H9 (cell line): ENCODE data around the gene TRAF3IP1. TPM values are rescaled to one million over a fixed set of nuclear protein-coding genes. Genes with fewer than 3 reads are reported as not detected.

Experiments used
- DNase-seq: peaks from one replicate; pipeline ENCODE4 v3.0.0-alpha.2; 2017
- H2AFZ ChIP-seq: one replicate; pipeline ENCODE4 v1.6.1; 2013; ENCODE audit warnings: mild to moderate bottlenecking, low read length, control low read depth, moderate library complexity
- H2AK5ac ChIP-seq: 2 replicates; pipeline ENCODE4 v1.6.1; 2013; ENCODE audit warnings: low read length, control low read depth, mixed read lengths; ENCODE audit not compliant: insufficient read length
- H2BK120ac ChIP-seq: one replicate; pipeline ENCODE4 v1.6.1; 2013; ENCODE audit warnings: low read depth, mild to moderate bottlenecking, low read length, control low read depth, inconsistent platforms; ENCODE audit not compliant: poor library complexity, severe bottlenecking
- H2BK12ac ChIP-seq: 2 replicates; pipeline ENCODE4 v1.6.1; 2013; ENCODE audit warnings: low read length, control low read depth, mixed read lengths, low read depth; ENCODE audit not compliant: insufficient read length
- H2BK15ac ChIP-seq: 2 replicates; pipeline ENCODE4 v1.6.1; 2013; ENCODE audit warnings: low read depth, low read length, control low read depth
- H2BK20ac ChIP-seq: one replicate; pipeline ENCODE4 v1.6.1; 2013; ENCODE audit warnings: low read depth, mild to moderate bottlenecking, low read length, control low read depth, inconsistent platforms; ENCODE audit not compliant: poor library complexity, severe bottlenecking
- H2BK5ac ChIP-seq: 2 replicates; pipeline ENCODE4 v1.6.1; 2013; ENCODE audit warnings: low read length, control low read depth, mixed read lengths; ENCODE audit not compliant: insufficient read length
- H3K14ac ChIP-seq: 2 replicates; pipeline ENCODE4 v1.6.1; 2013; ENCODE audit warnings: low read length, control low read depth; ENCODE audit not compliant: insufficient read depth
- H3K18ac ChIP-seq: 2 replicates; pipeline ENCODE4 v1.6.1; 2013; ENCODE audit warnings: low read depth, mild to moderate bottlenecking, mixed read lengths, low read length, control low read depth; ENCODE audit not compliant: insufficient read length
- H3K23ac ChIP-seq: 2 replicates; pipeline ENCODE4 v1.6.1; 2013; ENCODE audit warnings: low read length, control low read depth, mixed read lengths, low read depth; ENCODE audit not compliant: insufficient read length
- H3K23me2 ChIP-seq: 2 replicates; pipeline ENCODE4 v1.6.1; 2013; ENCODE audit warnings: low read depth, mild to moderate bottlenecking, mixed read lengths, low read length, control low read depth; ENCODE audit not compliant: insufficient read length, poor library complexity, severe bottlenecking
- H3K27ac ChIP-seq: 2 replicates; pipeline ENCODE4 v1.5.1; 2013; ENCODE audit warnings: low read length, control low read depth, mixed read lengths, low read depth; ENCODE audit not compliant: insufficient read length
- H3K27me3 ChIP-seq: 2 replicates; pipeline ENCODE4 v1.6.1; 2013; ENCODE audit warnings: low read length, control low read depth, inconsistent platforms; ENCODE audit not compliant: insufficient read depth
- H3K4ac ChIP-seq: 2 replicates; pipeline ENCODE4 v1.6.1; 2013; ENCODE audit warnings: low read depth, mild to moderate bottlenecking, control low read depth, inconsistent platforms, low read length, moderate library complexity
- H3K4me1 ChIP-seq: 2 replicates; pipeline ENCODE4 v1.6.1; 2013; ENCODE audit warnings: low read length, control low read depth, inconsistent platforms; ENCODE audit not compliant: insufficient read depth
- H3K4me2 ChIP-seq: 2 replicates; pipeline ENCODE4 v1.6.1; 2013; ENCODE audit warnings: low read length, control low read depth, mixed read lengths; ENCODE audit not compliant: insufficient read length, insufficient read depth
- H3K56ac ChIP-seq: 2 replicates; pipeline ENCODE4 v1.6.1; 2013; ENCODE audit warnings: low read depth, mild to moderate bottlenecking, mixed read lengths, low read length, control low read depth; ENCODE audit not compliant: insufficient read length
- H3K79me1 ChIP-seq: 2 replicates; pipeline ENCODE4 v1.6.1; 2013; ENCODE audit warnings: low read depth, mild to moderate bottlenecking, moderate library complexity, low read length, control low read depth, inconsistent platforms; ENCODE audit not compliant: insufficient read depth, poor library complexity, severe bottlenecking
- H3K79me2 ChIP-seq: 2 replicates; pipeline ENCODE4 v1.6.1; 2013; ENCODE audit warnings: low read length, control low read depth, inconsistent platforms; ENCODE audit not compliant: insufficient read depth
- H3K9ac ChIP-seq: 2 replicates; pipeline ENCODE4 v1.6.1; 2013; ENCODE audit warnings: low read length, control low read depth, mixed read lengths; ENCODE audit not compliant: insufficient read length; ENCODE audit errors: extremely low read depth
- H3K9me3 ChIP-seq: one replicate; pipeline ENCODE4 v1.6.1; 2013; ENCODE audit warnings: low read depth, low read length, inconsistent platforms; ENCODE audit not compliant: control insufficient read depth
- H3T11ph ChIP-seq: one replicate; pipeline ENCODE4 v1.6.1; 2013; ENCODE audit warnings: mild to moderate bottlenecking, low read length, control low read depth, inconsistent platforms
- H4K20me1 ChIP-seq: one replicate; pipeline ENCODE4 v1.6.1; 2013; ENCODE audit not compliant: control insufficient read depth, insufficient read length, insufficient read depth
- H4K5ac ChIP-seq: 2 replicates; pipeline ENCODE4 v1.6.1; 2013; ENCODE audit warnings: low read depth, mild to moderate bottlenecking, mixed read lengths, low read length, control low read depth; ENCODE audit not compliant: insufficient read length
- H4K8ac ChIP-seq: replicated peaks from 2 replicates; pipeline ENCODE4 v1.6.1; 2013; ENCODE audit warnings: low read length, control low read depth, mixed read lengths, low read depth; ENCODE audit not compliant: insufficient read length
- H4K91ac ChIP-seq: 2 replicates; pipeline ENCODE4 v1.6.1; 2013; ENCODE audit warnings: low read depth, mild to moderate bottlenecking, moderate library complexity, mixed read lengths, low read length, control low read depth; ENCODE audit not compliant: insufficient read length
- H3K27ac Mint-ChIP-seq, 3 experiments: 2 replicates in 2 of 3; 3 replicates in 1 of 3; pipeline ENCODE4 v1.8.0; 2020 to 2021; ENCODE audit warnings: mixed read lengths in 3 of 3, mild to moderate bottlenecking in 1 of 3, moderate library complexity in 1 of 3
- H3K27me3 Mint-ChIP-seq: 2 replicates; pipeline ENCODE4 v1.8.0; 2021; ENCODE audit warnings: low read depth, mild to moderate bottlenecking, moderate library complexity, mixed read lengths
- H3K36me3 Mint-ChIP-seq, 3 experiments: 2 replicates in 2 of 3; 3 replicates in 1 of 3; pipeline ENCODE4 v1.8.0; 2020 to 2021; ENCODE audit warnings: low read depth in 3 of 3, mixed read lengths in 3 of 3; ENCODE audit not compliant: insufficient read depth in 1 of 3
- H3K4me1 Mint-ChIP-seq, 2 experiments: 2 replicates each; pipeline ENCODE4 v1.8.0; 2020; ENCODE audit warnings: mixed read lengths in 2 of 2
- H3K4me3 Mint-ChIP-seq, 2 experiments: 2 replicates in 1 of 2; 3 replicates in 1 of 2; pipeline ENCODE4 v1.8.0; 2020 to 2021; ENCODE audit warnings: mild to moderate bottlenecking in 2 of 2, mixed read lengths in 2 of 2, moderate library complexity in 1 of 2
- H3K9me3 Mint-ChIP-seq, 2 experiments: 2 replicates in 1 of 2; 3 replicates in 1 of 2; pipeline ENCODE4 v1.8.0; 2020; ENCODE audit warnings: mild to moderate bottlenecking in 2 of 2, mixed read lengths in 2 of 2, moderate library complexity in 1 of 2
- WGBS: extraction: QIAGEN DNeasy Blood & Tissue Kit; methylation state at CpG from one replicate; pipeline ENCODE4 v1.1.7; 2013; ENCODE audit warnings: missing lambda C conversion rate, low lambda C conversion rate, mixed read lengths; ENCODE audit not compliant: insufficient read length; ENCODE audit errors: extremely low coverage; 5-methylcytosine and 5-hydroxymethylcytosine counted together
- total RNA-seq: library from RNA; stranded (reverse); gene quantifications from 2 replicates; pipeline ENCODE4 v1.2.1, GENCODE V29; 2021
- TF ChIP-seq, protein P1 (sequence below): fragments of 200-600 bp; sonication (generic); conservative IDR thresholded peaks from 3 replicates; pipeline ENCODE4 v1.8.0; 2021; ENCODE audit warnings: antibody characterized with exemption, mild to moderate bottlenecking

The TRAF3IP1 gene
- total RNA-seq, 1 experiment from 2014 or later = 16.4 TPM

DNA sequence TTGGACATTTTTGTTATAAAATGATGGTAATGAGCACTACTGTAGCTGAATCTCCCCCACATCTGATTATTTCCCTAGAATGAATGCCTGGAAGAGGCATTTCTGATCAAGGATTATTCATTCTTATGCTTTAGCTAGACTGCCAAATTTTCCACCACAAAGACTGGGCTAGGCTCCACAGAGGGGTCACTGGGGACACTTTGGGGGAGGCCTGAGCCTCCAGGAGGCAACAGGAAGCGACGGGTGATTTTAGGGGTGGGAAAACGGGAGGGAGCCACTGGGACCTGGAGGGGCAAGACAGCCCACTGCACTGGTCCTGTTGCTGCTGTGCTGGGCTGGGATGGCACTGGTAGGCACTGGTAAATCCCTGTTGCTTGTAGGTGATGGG is 104.0 kb downstream of the TRAF3IP1 start:
- peak overlapping the region in 1 of 2 experiments; percentile 27; a peak in 1 of 5 replicates for H3K4me3 Mint-ChIP-seq
- no peak for DNase-seq

More for the DNA sequence above, 104.0 kb downstream of the TRAF3IP1 start:
- H3K36me3 Mint-ChIP-seq = peaks cover 0 to 8% (median 3%) of the 10 kb centered on the region in 3 experiments; a peak in 4 of 7 replicates
- H3K4me1 Mint-ChIP-seq = peaks cover 42 to 45% of the 10 kb centered on the region in 2 experiments
- Histone ChIP-seq H3T11ph (no peak overlapping the region), H3K14ac (no peak overlapping the region), H3K23ac (no peak overlapping the region), H3K18ac (no peak overlapping the region), H3K79me2 (peaks cover 21% of the 10 kb centered on the region; the same call in 1 of the 2 replicates), H2BK20ac (no peak overlapping the region), H3K27ac (no peak overlapping the region), H2BK120ac (no peak overlapping the region), H2AK5ac (no peak overlapping the region), H4K8ac (no peak overlapping the region), H3K23me2 (peaks cover 7% of the 10 kb centered on the region), H2BK5ac (no peak overlapping the region), H2BK15ac (no peak overlapping the region), H4K91ac (no peak overlapping the region), H2BK12ac (no peak overlapping the region), H3K4me2 (no peak overlapping the region), H3K79me1 (peaks cover 2% of the 10 kb centered on the region), H4K5ac (no peak overlapping the region), H4K20me1 (no peaks in the 10 kb centered on the region), H3K4ac (no peak overlapping the region), H2AFZ (no peak overlapping the region), H3K4me1 (no peaks in the 10 kb centered on the region; the same call in 1 of the 2 replicates), H3K9ac (no peak overlapping the region), H3K27me3 (no peaks in the 10 kb centered on the region), H3K9me3 (no peaks in the 10 kb centered on the region), H3K56ac (no peak overlapping the region)
- H3K27me3 Mint-ChIP-seq = no peaks in the 10 kb centered on the region; the same call in 1 of the 2 replicates
- H3K27ac Mint-ChIP-seq = no peak overlapping the region
- H3K9me3 Mint-ChIP-seq = no peaks in the 10 kb centered on the region
- no CpG with 5 or more reads among the region's 3 CpGs for WGBS
- TF ChIP-seq, protein P1, sequence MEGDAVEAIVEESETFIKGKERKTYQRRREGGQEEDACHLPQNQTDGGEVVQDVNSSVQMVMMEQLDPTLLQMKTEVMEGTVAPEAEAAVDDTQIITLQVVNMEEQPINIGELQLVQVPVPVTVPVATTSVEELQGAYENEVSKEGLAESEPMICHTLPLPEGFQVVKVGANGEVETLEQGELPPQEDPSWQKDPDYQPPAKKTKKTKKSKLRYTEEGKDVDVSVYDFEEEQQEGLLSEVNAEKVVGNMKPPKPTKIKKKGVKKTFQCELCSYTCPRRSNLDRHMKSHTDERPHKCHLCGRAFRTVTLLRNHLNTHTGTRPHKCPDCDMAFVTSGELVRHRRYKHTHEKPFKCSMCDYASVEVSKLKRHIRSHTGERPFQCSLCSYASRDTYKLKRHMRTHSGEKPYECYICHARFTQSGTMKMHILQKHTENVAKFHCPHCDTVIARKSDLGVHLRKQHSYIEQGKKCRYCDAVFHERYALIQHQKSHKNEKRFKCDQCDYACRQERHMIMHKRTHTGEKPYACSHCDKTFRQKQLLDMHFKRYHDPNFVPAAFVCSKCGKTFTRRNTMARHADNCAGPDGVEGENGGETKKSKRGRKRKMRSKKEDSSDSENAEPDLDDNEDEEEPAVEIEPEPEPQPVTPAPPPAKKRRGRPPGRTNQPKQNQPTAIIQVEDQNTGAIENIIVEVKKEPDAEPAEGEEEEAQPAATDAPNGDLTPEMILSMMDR = no peak
